Dedifferentiated amniotic fluid mesenchymal stem cell (primary cell): ENCODE results near the gene C19orf73.
"Not testable (repeated sequence)": the region's sequence is repeated elsewhere in the genome, so short reads cannot be mapped to it uniquely, and the experiment has no call there.

Experiments
- DNase-seq: peaks from one replicate; pipeline ENCODE4 v3.0.0-alpha.2; 2016; ENCODE audit errors: extremely low spot score

Gene C19orf73

DNA sequence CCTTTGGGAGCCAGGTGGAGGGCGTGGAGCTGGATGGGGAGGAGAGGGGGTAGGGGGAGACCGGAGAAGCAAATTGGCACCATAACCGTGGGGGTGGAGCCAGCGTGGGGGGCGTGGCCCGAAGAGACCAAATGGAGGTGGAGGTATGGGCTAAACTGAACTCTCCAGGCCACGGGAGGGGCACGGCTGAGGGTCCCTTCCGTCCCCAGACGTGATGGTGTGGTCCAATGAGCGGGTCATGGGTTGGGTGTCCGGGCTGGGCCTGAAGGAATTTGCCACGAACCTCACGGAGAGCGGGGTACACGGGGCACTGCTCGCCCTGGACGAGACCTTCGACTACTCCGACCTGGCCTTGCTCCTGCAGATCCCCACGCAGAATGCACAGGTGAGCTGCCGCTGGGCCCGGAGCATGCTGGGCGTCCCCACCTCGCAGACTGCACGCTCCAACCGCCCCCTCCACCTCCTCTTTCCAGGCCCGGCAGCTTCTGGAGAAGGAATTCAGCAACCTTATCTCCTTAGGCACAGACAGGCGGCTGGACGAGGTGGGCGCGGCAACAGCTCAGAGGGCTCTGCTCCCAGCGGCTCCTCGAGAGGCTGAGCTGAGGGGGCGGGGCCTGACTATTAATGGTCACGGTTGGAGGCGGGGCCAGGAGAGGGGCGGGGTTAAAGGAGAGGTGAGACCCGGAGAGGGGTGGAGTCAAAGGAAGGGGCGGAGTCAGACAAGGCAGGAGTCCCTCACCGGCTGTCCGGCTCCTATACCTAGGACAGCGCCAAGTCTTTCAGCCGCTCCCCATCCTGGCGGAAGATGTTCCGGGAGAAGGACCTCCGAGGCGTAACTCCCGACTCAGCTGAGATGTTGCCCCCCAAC, 30.1 kb upstream of the C19orf73 start:
- peak; percentile 85 for DNase-seq

DNA sequence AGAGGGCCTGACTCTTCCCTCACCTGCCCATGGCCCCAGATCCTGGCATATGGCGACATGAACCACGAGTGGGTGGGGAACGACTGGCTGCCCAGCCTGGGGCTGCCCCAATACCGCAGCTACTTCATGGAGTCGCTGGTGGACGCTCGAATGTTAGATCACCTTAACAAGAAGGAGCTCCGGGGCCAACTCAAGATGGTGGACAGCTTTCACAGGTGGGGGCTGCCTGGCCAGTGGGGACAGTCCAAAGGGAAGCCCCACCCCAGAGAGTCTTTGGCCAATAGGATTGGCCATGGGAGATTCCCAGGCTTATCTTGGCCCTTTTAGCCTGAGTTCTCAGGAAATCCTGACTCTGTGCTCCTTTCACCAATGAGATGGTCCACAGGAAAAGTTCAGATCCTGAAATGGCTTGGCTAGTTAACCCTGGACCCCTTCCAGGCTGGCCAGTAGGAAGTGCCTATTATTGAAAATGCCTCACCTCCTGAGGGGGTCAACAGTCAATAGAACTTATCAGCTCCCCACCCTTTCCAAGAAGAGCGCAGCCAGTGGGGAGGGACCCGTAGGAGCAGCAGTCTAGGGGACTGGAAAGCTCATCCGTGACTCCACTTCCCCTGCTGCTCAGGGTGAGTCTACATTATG, 29.2 kb upstream of the C19orf73 start:
- no peak for DNase-seq

DNA sequence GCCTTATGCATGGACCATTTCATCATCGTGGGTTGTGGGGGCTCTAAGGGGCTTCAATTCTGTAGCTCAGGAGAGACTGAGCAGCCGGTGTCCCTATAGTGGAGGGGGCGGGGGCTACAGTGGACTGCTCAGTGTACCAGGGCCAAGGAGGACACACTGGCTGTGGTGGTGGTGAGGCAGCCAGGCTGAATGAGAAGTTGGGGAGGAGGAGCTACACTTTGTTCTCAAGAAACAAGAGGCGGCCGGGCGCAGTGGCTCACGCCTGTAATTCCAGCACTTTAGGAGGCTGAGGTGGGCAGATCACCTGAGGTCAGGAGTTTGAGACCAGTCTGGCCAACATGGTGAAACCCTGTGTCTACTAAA, 27.4 kb upstream of the C19orf73 start:
- not testable (repeated sequence) for DNase-seq

DNA sequence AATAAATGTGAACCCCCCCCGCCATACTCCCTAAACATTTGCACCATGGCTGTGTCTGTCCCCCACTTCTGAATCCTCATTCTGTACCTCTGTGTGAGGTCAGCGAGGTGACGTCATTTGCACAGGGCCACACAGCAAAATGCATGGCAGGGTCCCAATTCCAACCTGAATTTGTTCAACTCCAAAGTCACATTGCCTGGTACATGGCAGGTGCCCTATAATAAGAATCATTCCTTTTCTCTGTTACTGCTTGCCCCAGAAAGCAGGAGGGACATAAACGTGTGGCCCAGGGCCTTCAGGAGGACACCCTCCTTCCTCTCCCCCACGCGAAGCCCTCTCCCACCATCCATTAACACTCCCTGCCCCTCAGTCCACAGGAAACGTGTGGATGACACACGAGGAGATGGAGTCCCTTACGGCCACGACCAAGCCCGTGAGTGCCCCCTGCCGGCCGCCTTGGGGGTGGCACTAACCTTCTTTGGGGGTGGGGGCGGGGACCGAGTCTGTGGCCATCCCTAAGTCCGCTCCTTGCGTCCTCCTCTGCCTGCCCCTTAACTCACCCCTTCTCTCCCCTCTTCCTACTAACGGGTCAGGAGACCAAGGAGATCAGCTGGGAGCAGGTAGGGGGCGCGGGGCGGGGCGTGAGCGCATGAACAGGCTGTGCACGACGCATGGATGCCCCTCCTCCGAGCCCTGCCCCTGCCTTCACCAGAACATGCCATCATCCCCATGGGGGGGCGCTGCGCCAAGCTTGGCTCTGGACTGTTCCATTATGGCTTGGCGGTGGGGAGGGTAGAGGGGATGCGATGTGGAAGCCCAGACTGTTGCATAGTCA, 26.8 kb upstream of the C19orf73 start:
- peak; percentile 42 for DNase-seq

DNA sequence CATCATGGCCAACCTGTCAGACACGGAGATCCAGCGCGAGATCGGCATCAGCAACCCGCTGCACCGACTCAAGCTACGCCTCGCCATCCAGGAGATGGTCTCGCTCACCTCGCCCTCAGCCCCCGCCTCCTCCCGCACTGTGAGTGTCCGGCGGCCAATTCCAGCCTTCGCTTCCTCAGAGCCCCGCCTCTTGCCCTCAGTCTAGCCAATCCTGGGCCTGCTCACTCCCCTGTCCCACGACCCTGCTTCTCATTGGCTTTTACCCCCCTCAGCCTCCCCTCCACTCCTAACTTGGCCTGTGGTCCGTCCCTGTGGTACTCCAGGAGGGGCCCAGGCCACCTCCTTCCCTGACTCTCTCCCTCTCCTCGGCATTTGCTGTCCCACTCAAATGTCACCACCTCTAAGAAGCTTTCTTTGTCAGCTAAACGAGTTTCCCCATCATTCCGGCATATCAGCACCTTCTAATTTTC, 24.0 kb upstream of the C19orf73 start:
- peak; percentile 89 for DNase-seq

DNA sequence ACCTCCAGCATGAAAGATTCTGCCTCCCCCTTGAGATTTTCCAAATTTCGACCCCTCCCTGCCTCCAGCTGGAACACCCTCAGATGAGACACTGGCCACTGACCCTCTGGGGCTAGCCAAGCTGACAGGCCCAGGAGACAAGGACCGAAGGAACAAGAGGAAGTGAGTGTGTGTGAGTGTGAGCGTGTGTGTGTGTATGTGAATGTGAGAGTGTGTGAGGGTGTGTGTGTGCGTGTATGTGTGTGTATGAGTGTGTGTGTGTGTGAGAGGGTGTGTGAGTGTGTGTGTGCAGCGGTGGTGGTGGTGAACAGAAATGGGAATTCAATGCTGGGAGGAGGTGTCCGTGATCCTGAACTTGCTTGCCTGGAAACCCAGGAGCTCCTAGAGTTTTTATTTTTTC, 22.4 kb upstream of the C19orf73 start:
- no peak for DNase-seq

DNA sequence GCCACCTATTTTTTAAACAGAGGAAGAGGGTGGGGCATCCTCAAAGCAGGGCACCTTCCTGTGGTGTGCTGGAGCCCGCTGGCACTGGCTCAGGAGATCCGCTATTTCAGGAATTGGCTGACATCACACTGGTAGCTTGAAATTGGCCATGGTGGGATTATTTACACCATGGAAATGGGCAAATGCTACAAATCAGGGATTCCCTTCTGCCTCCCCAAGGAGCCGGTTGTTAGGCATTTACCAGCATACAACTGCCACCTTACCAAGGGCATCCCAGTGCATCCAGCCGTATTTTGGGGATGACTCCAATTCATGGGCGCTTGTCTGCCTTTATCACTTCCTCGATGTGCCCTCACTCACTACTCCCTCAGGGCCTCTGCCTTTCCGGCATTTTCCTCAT, 22.0 kb upstream of the C19orf73 start:
- DNase-seq, result no peak

DNA sequence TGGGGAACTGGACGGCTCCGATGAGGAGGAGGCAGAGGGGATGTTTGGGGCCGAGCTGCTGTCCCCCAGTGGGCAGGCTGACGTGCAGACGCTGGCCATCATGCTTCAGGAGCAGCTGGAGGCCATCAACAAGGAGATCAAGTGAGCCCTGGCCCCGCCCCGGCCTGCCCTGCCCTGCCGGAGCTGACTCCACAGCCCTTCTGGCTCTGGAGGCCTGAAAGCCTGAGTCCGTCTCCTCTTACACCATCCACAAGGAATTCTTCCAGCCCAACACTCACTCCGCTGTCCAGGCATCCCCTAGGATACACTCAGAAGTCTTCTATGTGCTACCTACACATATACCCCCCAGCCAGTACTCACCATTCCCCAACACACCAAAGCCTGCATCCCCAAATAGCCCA, 17.8 kb upstream of the C19orf73 start:
- no peak for DNase-seq

DNA sequence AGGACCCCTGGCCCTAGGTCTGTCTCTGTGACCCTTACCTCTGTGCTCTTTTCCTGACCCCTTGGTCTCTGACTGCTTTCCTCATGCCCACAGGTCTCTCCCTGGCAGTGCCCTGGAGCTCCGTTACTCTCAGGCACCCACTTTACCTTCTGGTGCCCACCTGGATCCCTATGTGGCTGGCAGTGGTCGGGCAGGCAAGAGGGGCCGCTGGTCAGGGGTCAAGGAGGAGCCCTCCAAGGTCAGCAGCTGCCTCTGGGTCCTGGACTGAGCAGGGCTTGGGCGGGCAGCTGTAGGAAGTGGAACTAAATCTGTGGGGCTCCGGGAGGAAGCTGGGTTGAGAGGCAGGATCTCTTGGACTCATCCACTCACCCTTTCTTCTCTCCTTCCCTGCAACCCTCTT, 16.7 kb upstream of the C19orf73 start:
- DNase-seq, result no peak

DNA sequence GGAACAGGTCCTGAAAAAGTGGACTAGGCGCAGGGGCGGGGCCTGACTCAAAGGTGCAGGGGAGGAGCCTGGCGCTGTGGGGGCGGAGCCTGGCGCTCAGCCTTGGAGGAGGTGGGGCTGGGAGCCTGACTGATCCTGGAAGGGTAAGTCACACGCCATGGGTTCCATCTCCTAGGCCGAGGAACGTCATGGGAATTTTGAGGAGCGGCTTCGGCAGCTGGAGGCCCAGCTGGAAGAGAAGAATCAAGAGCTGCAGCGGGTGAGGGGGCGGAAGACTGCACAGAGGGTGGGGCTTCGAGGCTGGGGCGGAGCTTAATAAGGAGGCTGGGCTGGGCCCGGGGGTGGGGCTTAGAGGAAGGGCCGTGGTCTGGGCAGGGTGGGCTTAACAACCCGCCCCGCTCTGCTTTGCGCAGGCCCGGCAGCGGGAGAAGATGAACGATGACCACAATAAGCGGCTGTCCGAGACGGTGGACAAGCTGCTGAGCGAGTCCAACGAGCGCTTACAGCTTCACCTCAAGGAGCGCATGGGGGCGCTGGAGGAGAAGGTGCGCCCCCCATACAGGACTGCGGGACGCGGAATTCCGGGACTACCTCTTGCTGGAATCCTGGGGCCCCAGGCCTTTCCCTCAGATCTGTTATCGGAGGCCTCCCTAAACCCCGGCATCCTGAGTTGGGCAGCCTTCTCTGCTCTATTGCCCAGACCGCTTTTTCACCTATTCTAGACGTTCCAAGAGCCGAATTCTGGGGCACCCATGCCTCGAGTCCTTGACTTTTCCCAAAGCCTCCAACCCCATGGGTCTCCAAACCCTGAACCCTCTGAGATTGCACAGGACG, 14.9 kb upstream of the C19orf73 start:
- no peak for DNase-seq

DNA sequence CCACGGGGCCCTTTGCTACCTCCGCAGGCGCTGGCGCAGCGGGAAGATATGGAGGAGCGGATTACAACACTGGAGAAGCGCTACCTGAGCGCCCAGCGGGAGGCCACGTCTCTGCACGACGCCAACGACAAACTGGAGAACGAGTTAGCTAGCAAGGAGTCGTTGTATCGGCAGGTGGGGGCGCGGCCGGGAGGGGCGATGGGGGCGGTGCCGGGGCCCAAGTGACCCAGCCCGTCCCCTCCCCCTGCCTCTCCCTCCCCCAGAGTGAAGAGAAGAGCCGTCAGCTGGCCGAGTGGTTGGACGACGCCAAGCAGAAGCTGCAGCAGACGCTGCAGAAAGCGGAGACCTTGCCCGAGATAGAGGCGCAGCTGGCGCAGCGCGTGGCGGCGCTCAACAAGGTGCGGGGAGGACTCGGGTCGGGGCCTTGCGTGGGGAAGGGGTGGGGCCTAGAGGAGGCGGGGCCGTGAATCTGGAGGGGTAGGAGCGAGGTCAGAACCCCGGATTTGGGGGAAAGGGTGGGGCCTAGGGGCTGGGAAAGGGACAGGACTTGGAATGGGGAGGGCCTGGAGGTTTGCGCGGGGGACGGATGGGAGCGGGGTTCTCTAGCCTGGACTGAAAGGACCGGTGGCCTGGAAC, 14.1 kb upstream of the C19orf73 start:
- no peak for DNase-seq

DNA sequence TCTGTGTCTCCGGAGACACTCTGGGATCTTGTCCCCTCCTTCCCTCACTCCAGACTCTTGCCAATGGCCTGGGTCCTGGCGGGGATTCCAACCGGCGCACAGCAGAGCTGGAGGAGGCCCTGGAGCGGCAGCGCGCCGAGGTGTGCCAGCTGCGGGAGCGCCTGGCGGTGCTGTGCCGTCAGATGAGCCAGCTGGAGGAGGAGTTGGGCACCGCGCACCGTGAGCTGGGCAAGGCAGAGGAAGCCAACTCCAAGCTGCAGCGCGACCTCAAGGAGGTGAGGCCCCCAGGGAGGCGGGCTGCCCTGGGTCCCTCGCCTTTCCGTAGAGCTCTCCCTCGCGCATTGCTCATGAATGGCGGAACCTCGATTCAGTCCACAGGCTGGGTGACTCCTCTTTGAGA, 11.4 kb upstream of the C19orf73 start:
- no peak for DNase-seq

DNA sequence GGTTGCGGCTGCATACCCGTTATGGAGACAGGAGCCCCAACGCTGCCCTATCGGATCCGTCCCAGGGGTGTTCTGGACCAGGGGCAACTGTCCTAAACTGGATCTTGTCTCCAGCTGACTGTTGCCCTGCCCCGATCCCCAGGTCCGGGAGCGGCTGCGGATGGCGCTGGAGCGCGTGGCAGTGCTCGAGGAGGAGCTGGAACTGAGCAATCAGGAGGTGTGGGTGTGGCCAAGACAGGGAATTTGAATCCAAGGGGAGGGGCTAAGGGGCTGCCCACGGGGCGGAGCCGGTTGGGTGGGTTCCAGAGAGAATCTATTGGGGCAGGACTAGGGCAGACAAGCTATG, 10.3 kb upstream of the C19orf73 start:
- DNase-seq, result no peak

DNA sequence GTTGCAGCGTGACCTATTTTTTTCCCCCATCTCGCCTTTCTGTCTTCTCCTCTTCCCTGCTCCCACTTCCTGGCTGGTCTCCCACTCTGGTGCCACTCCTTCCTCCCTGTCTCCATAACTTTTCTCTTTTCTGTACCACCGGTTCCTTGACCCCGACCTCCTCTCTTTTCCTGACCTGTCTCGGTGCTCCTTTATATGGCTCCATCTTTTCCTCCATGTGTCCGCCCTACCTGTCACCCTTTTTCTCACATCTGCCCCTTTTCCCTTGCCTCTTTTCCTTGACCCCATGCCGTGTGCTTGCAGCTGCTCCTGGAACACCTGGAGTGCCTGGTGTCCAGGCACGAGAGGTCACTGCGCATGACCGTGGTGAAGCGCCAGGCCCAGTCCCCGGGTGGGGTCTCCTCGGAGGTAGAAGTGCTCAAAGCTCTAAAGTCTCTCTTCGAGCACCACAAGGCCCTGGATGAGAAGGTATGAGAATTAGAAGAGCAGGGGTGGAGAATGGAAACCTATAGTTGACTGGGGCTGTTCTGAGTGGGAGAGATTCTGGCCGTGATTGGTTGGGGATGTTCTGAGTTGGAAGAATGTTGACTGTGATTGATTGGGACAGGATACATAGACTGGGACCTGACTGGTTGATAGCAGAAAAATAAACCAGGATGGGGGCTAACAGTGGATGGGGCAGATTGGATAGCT, 9.7 kb upstream of the C19orf73 start:
- DNase-seq, result no peak

DNA sequence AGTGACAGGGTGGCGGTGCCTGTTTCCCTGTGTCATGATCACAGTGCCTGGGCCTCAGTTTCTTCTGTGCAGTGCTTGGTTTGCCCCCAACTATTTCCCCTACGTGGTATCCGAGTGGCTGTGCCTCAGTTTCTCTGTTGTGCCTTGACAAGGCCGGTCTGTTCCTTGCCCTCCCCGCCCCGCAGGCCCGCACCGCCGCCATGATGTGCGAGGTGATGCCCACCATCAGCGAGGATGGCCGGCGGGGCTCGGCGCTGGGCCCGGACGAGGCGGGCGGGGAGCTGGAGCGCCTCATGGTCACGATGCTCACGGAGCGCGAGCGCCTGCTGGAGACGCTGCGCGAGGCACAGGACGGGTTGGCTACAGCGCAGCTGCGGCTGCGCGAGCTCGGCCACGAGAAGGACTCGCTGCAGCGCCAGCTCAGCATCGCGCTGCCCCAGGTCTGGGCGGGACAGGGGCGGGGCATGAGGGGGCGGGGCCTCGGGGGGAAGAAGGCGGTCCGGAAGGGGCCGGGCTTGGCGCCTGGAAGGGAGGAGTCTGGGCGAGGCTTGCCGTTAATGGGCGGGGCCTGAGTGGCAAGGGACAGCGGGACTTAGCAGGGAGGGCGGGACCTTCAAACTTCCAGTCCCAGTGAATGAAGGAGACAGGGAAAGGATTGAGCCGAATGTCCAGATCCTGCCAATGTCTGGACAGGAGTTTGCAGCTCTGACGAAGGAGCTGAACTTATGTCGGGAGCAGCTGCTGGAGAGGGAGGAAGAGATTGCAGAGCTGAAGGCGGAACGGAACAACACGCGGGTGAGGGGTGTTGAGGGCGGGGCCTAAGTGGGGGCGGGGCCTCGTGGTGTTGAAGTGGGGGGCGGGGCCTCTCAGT, 9.0 kb upstream of the C19orf73 start:
- peak; percentile 97 for DNase-seq

DNA sequence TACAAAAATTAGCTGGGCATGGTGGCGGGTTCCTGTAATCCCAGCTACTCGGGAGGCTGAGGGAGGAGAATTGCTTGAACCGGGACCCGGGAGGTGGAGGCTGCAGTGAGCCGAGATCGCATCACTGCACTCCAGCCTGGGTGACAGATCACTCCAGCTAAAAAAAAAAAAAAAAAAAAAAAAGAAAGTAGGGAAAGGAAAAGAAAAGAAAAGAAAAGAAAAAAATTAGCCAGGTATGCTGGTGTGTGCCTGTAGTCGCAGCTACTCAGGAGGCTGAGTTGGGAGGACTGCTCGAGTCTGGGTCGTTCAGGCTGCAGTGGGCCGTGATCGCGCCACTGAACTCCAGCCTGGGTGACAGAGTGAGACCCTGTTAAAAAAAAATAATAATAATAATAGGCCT, 8.3 kb upstream of the C19orf73 start:
- DNase-seq, result not testable (repeated sequence)

DNA sequence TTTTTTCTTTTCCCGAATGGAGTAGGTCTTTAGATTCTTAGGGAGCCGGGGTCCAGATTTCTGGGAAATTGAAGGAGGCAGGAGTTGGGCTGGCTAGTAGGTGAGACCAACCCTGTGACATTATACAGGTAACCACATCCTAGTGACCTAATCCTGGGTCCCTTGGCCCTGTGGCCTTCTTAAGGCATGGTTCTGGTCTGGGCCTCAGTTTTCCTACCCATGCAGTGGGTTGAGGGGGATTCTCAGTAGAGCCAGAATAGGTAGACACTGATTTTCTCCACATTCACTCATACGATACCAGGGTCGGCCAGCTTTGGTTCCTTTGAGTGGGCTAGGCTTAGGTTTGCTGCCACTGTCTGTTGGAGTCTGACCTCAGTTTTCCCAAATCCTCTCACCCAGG, 7.6 kb upstream of the C19orf73 start:
- DNase-seq, result no peak

DNA sequence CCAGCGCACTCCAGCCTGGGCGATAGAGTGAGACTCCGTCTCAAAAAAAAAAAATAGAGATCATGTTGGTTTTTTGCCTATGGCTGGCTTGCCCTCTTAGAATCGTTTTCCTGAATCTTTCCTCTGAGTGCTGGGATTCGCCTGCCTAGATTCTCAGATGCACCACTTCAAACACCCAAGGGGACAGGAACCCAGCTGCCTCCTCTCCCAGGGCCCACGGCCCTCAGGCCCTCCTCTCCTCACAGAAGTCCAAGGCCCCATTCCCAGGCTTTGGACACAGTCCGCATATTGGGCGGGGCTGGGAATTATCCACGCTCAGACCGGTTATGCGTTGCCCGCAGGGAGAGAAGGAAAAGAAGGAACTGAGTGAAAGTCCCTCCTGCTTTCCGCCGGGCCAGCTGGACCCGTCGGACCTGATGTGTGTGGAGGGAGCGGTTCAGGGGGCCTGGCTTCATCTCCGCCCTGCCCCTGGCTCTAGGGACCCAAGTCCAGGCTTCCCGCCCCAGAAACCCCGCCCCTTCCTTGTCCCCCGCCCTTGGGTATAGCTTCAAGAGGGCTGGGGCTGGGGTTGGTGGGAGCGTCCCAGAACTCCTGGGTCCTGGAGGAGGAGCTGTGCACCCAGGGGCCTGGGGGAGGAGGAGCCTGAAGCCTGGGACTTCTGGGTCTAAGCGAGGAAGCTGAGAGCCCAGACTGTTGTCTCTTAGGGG, 6.2 kb upstream of the C19orf73 start:
- DNase-seq, result no peak

DNA sequence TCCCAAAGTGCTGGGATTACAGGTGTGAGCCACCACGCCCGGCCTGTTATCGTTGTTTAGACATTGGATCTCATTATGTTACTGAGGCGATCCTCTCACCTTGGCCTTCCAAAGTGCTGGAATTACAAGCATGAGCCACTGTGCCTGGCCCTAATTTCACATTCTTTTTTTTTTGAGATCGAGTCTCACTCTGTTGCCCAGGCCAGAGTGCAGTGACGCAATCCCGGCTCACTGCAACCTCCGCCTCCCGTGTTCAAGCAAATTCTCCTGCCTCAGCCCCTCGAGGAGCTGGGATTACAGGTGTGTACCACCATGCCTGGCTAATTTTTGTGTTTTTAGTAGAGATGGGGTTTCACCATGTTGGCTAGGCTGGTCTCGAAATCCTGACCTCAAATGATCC, 4.3 kb upstream of the C19orf73 start:
- DNase-seq, result not testable (repeated sequence)
